Ureter (tissue), 1 donor: ENCODE measurements around the gene TMEM51. TPM values are rescaled to one million over a fixed set of nuclear protein-coding genes. Genes with fewer than 3 reads are reported as not detected.

Source experiments
- DNase-seq: peaks from one replicate; pipeline ENCODE4 v3.0.0-alpha.2; 2020; ENCODE audit warnings: low spot score
- total RNA-seq: library from RNA; stranded (reverse); gene quantifications from one replicate; pipeline ENCODE4 v1.2.4, GENCODE V29; 2023
- donor health status: DM: yes; HTN: yes; CAD: no.

The TMEM51 gene
- total RNA-seq, 1 donor from 2014 or later = 38.8 TPM

DNA sequence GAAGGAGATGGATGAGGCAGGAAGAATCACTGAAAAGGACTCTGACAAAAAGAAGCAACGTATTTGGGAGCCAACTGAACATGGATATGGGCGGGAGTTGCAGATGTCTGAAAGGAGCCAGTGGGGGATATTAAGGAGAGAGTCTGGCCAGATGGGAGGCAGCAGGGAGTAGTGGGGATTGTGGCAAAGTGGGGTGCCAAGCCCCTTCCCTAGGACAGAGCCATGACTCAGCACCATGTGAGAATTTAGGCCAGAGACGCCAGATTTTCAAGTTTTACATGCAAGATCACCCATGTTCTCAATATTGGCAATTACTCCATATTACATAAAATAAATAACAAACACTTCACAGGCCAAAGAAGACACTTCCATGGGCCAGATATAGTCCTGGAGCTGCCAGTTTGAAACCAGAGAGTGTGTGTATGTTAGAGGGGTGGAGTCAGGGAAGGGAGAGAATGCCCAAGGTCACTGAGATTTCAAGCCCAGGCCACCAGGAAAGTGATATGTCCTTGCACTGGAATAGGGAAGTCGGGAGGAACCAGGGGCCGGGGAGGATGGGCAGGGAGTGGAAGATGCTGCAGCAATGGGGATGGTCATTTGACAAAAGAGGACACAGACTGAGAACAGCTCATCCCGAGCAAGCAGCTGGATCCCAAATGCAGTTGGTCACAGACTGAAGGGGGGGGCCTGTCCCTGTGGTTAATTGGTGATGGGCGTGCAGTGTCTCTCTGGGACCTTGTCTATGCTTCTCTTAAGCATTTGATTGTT is 23.5 kb downstream of the TMEM51 start:
- no peak for DNase-seq

DNA sequence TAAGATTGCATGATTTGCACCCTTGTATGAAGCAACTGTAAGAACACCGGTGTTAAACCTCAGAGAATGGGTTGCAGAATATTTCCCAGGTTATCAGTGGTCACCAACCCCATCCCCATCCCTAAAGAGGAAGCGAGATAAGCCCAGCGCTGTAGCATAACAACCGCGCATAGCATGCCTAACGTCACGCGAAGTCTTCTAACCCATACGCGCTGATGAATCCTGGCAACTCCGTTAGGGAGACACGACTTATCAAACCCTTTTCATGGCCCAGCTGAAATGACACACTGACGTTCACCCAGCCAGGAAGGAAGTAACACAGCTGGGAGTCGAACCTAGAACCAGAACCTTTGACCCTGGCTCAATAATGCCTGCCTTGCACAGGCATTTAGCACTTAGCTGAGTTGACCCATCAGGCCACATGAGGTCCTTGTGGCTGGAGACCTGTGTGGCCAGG is 24.2 kb downstream of the TMEM51 start:
- no peak for DNase-seq

DNA sequence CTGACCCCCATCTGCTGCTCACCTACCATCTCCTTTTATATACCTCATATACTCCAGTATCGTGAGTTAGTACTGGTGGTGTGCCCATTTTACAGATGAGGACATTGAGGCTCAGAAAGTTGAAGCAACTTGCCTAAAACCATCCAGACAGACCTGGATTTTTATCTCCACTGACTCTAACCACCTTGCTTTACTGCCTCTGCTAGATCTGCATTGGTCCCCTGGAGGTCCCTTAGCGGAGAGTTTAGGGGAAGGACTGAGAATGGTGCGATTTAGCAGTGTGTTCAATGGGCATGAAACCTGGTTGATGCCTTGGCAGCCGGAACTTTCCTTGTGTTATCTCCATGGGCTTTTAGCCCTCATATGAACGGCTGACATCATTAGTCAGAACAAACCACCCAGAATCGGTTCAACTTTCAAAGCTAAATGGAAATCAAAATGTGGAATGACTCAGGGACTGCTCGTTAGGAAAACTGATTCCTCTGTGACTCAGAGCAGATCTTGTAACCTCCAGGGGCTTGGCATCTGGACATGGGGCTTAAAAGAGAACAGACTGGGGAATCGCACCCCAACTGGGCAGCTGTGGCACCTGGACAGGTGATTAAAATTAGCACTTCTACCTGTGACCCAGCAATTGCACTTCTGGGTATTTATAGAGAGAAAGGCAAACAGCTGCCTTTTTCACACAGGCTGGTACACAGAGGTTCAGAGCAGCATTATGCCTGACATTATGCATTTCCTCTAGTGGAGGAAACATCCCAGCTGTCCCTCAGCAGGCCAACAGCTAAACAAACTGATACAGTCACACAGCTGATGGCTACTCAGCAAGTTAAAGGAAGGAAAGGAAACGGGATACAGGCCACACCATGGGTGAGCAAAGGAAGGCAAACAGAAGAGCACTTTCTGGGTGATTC is 25.3 kb downstream of the TMEM51 start:
- no peak for DNase-seq

DNA sequence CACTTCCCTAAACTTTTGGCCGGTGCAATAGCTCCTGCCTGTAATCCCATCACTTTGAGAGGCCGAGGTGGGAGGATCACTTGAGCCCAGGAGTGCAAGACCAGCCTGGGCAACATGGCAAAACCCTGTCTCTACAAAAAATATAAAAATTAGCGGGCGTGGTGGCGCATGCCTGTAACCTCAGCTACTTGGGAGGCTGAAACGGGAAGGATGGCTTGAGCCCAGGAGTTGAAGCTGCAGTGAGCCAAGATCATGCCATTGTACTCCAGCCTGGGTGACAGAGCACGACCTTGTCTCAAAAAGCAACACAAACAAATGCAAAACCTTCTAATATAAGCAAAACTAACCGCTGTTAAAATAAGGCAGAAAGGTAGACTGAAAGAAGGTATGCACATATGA is 25.9 kb downstream of the TMEM51 start:
- no peak for DNase-seq

DNA sequence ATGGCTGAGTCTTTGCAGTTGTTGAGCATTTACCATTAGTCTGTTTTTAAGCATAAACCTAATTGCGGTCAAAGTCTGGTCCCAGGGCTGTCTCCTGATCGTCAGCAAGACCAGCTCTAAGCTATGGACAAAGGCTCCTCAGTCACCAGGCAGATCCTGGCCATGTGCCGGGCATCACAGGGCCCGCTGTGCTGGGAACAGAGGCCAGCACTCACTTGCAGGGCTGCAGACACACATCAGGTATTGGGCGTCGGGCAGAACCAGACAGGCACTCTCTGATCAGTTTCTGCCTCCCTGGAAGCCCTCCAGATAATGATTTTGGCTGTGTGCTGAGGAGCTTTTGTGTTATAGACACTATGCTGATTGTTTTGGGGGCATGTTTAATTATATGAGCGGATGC is 26.6 kb downstream of the TMEM51 start:
- no peak for DNase-seq

DNA sequence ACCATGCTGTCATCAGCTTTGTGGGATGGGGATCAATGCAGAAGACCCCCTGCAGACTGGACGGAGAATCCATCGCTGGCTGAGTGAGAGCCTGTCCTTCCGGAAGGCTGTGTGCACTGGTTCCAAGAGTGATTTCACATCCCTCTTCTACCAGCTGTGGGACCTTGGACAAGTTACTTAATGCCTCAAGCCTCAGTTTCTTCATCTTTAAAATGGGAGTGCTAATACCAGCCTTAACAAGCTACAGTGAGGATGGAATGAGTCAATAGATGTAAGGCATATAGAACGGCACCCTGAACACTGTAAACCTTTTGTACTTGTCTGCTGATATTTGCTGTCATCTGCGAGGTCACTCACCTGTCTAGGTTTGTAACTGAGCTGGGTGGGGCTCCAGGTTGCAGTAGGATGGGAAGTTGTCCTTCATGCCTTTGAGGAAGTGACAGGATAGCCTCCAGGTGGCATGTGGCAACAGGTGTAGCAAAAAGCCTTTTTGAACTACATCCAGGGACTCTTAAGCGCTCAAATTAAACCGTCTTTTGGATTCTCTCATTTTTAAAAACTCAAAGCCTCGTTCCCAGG is 27.5 kb downstream of the TMEM51 start:
- no peak for DNase-seq

DNA sequence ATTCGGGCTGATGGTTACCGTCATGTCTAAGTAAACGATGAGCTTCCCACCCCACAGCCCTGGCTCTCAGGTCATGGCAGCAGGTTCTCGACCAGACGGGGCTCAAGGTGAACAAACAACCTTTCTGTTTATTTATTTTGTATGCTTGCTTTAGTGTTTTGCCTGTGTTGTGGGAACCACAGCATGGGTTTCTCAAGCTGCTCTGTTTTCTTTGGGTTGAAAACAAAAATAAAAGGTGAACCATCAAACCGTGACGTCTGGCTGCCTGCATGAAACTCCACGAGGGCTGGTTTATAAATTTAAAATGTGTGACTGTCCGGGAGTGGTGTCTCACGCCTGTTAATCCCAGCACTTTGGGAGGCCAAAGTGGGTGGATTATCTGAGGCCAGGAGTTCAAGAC is 28.0 kb downstream of the TMEM51 start:
- no peak for DNase-seq

DNA sequence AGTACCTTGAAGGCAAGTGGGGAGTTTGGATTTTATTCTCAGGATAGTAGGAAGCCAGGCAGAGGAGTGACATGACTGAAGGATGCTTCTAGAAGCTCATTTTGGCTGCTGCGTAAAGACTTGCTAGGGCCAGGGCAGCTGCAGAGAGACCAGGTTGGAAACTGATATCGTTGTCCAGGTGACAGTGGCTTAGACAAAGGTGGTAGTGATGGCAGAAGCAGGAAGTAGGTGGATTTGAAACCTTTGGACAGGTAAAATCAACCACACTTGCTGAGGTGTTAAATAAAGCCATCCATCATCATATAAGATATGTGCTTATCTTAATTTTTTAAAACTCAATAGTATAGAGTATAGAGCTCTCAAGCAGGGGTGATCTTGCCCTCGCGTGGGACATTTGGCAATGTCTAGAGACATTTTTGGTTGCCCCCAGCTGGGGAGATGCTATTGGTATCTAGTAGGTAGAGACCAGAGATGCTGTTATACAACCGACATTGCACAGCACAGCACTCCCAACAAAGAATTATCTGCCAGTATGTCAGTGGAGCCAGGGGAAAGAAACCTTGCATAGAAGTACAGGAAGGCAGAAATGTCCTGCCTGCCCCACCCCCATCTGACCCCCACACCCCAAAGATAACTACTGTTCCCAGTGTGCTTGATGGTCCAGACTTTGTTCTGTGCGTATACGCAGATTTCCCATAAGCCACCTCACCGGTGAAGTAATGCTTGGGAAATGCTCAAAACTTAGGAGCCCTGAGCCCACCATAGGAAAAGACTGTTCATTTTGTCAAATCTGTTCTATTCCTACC is 31.1 kb downstream of the TMEM51 start:
- no peak for DNase-seq

DNA sequence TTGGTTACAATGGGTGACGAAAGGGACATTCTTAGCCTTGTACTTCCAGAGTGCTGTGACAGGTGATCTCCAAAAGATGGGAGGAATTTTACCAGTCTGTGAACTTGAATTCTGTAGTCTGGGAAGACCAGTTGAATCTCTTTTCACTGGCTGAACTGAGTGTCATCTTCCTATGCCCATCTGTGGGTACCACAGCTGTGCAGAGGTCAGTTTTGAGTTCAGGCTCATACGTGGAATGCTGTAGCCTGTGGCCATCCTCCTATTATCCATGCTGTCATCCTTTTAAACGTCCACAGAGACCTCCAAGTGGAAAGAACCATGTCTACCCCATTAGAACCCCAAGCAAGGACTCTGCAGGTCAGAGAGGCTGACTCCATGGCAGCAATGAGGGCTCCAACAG is 32.1 kb downstream of the TMEM51 start:
- DNase-seq = no peak

DNA sequence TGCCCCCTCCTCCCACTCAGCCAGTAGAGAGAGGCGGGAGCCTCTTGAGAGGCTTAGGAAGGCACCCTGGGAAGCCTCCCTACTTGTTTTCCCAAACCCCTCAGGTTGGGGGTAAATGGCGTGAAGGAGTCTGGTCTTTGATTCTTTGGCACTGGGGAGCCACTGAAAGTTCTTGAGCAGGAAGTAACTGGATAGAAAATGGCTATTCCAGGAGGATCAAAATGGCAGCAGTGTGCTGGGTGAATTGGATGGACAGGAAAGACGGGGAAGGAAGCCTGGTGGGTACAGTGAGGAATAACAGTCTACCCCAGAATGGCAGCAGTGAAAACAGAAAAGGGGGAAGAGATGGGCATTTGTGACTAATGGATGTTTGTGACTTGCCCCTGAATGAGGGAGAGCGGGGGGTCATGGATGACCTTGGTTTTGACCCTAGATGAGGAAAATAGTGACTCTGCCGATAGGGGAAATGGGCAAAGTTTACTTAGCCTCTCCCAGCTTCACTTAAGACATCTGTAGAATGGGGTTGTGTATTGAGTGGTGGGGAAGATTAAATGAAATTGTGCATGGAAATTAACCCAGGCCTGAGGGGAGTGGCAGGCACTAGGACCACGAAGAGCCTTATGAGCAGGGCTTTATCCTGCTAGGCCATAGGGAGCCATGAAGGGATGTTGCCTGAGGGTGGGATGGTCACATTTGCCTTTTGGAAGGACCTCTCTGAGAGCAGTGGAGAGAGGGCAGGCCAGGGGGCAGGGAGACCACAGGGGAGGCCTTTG is 32.7 kb downstream of the TMEM51 start:
- no peak for DNase-seq

DNA sequence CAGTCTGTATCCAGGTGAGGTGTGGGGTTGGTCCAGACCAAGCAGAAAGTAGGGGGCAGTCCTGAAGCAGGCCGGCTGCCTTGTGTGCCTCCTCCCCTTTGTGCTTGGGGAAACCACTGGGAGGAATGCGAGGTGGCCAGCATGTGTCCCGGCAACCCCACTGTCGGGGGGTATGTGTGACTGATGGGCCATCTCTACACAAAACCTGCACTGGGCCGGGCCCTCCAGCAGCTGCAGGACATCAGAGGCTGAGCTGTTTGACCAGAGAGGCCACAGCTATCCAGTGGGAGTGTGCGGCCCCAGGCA is 33.3 kb downstream of the TMEM51 start:
- no peak for DNase-seq

DNA sequence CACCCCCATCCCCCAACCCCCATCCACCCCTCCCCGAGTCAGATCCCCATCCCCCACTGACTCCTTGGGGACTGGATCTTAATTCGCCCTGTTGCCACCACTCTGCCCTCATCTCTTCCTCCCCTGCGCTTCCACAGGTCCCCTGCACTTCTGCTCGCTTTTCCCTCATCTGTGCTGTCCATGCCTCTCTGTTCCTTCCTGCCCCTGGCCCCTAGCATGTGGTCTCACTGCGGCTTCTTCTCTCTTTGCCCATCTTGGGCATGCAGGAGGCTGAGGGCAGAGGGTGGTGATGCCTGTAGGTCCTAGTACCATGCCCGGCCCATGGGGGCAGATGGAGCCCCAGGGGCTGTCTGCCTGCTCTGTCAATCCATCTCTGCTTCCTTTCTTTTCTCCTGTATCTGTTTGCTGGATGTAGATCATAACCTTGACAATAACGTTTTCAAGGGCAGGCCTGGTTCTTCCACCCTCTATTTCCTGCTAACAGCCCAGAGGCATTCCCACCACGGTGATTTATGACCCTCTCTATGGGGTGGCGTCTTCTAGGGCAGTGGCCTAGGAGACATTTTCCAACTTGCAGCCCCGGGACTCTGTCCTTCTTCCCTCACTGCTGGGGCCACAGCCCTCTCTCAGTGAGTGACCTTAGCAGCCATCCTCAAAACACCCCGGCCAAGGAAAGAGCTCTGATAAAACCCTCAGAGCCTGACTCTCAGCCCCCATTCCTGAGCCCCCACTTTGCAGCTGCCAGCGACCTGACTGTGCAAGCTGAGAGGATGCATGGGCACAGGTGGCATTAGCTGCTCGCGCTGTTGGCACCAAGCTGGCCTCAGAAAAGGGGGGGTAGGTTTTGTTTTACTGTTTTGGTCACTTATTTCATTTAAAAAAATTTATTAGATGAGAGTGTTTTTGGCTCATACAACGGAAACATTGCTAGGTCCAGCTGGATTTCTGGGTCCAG is 33.9 kb downstream of the TMEM51 start:
- DNase-seq = no peak

DNA sequence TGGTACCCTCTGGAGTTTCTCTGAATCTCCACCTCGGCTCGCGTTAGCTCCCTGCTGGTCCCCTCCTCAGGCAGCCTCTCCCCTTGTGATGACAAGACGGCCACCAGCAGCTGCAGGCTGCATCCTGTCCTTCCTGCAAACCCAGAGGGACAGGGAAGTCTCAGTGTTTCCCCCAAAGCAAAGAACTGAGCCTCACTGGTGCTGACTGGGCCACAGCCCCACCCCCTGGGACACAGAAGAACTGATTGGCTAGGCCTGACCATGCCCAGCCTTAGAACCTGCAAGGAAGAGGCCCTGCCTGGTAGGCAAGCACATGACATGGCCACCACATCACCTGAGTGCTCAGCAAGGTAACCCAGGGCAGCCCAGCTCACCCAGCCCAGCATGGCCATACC is 34.6 kb downstream of the TMEM51 start:
- no peak for DNase-seq

DNA sequence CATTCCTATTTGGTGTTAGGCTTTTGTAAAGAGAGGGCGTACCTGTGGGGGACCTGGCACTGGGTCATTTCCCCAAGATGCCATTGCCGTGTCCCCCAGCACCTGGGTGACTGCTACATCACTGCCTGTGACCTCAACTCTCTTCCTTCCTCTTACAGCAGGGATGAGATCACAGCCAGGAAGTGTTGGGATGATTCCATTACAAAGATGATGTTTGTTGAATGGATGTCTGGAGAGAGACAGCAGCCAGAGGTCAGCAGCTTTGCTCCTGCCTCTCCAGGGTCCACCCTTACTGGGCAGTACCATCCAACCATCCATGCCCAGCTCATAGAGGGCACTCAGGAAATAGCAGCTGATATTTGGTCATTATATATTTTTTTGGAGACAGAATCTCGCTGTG is 35.1 kb downstream of the TMEM51 start:
- DNase-seq = no peak

DNA sequence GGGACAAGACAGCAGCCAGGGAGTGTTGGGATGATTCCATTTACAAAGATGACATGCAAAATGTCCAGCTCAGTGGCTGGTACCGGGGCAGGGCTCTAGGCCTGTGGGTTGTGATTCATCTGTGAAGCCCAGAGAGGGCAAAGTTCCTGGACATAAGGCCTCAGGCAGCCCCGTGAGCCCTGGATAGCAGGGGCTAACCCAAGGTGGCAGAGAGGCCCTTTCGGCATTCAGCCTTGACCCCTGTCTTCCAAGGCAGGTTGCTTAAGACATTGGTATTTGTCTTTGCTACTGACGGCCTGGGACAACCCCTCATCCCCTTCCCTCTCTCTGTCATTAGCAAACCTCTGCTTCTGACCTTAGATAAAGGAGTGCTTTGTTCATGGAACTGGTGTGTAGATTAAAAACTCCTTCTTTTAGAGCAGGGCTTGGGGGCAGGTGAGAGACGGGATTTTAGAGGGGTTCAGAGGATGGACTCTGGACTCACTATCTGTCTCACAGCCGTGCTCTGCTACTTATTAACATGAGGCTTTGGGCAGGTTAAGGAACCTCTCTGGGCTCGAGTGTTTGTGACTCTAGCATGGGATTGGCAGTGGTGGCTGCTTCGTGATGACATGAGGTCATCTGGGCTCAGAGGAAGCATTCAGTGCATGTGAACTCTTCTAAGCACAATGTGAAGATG is 36.3 kb downstream of the TMEM51 start:
- no peak for DNase-seq

DNA sequence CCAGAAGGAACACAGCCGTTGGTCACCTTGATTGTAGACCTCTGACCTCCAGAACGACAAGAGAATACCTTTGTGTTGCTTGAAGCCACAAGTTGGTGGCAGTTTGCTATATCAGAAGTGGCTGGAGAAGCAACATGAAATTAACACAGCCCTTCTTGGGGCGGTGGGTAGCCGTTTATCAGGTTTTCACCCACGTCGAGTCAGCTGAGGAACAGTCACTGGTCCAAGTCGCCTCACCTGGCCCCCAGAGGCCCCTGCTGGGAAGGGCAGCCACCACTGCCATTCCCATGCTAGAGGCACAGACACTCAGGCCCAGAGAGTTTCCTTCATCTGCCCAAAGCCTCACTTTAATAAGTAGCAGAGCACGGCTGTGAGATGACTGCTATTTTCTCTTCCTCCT is 37.7 kb downstream of the TMEM51 start:
- no peak for DNase-seq

DNA sequence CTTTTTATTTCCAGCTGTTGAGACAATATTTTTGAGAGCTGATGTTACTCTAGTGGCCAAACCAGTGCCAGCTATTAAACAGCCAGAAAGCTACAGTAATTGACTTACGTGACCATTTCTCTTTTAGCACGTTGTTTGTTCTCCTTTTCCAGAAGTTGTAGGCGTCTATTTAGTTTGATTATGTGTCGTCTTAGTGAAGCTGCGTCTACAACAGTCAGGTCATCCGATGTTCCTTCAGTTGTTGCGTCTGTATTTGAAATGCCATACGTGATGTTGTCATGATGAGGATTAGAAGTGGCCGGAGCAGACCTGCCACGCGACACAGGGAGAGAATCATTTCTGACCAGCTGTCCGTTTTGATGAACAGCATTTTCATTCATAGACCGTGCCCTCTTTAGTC is 38.2 kb downstream of the TMEM51 start:
- DNase-seq = no peak

DNA sequence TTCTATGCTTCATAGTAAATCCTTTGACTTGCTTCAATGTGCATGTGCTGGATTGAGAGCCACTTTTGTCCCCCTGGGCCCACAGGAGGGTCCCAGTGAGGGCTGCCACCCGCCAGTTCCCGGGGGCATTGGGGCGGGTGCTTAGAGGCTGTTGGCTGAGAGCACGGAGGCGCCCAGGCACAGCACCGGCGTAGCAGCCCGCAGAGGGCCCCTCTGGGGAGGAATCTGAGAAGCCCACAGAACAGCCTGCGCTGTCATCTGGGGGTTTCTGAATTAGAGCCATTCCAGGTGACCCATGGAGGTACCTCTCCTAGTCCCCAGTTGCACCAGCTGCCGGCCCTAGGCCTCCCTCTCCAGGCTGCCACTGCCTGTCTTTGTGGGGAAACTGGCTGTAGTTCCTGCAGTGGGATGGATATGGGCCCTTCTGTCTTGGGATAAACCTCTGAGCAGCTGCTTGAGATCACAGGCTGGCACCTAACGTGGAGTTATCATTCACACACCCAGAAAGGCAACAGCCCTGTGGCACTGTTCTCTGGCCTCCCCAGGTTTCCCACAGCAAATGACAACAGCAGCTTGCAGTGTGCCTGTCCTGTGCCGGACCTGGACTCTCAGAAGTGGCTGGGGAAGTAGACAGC is 39.5 kb downstream of the TMEM51 start:
- no peak for DNase-seq
